Transverse colon (tissue), 4 donors: ENCODE data around the gene VWA7. TPM values are rescaled to one million over a fixed set of nuclear protein-coding genes. Genes with fewer than 3 reads are reported as not detected.
A peak's percentile ranks its signal among the peaks of the same experiment; 100 is the strongest.
"Not testable (repeated sequence)": the region's sequence is repeated elsewhere in the genome, so short reads cannot be mapped to it uniquely, and the experiment has no call there.

Source experiments
- DNase-seq: peaks from one replicate; pipeline ENCODE4 v3.0.0-alpha.2; 2019
- H3K27ac ChIP-seq, 4 donors: fragments of 200-600 bp; sonication (generic); 2 replicates each; pipeline ENCODE4 v1.5.1; 2016 to 2018; ENCODE audit warnings: inconsistent platforms in 4 of 4
- H3K27me3 ChIP-seq: fragments of 200-600 bp; sonication (generic); 2 replicates; pipeline ENCODE4 v1.5.1; 2017; ENCODE audit warnings: inconsistent platforms
- H3K36me3 ChIP-seq, 4 donors: fragments of 200-600 bp; sonication (generic); 2 replicates each; pipeline ENCODE4 v1.5.1; 2017 to 2019; ENCODE audit warnings: inconsistent platforms in 4 of 4
- H3K4me1 ChIP-seq, 4 donors: fragments of 200-600 bp; sonication (generic); 2 replicates each; pipeline ENCODE4 v1.5.1; 2017 to 2020; ENCODE audit warnings: inconsistent platforms in 4 of 4
- H3K4me3 ChIP-seq, 4 donors: fragments of 200-600 bp; sonication (generic); 1 replicate in 1 of 4; 2 replicates in 3 of 4; pipeline versions ENCODE4 v1.5.1 to v1.6.1; 2017 to 2019; ENCODE audit warnings: inconsistent platforms in 4 of 4
- H3K9me3 ChIP-seq, 2 donors: fragments of 200-600 bp; sonication (generic); 2 replicates each; pipeline ENCODE4 v1.5.1; 2017 to 2019; ENCODE audit warnings: inconsistent platforms in 2 of 2
- CTCF ChIP-seq, 5 experiments: fragments of 200-600 bp in 3 of 5; fragments of 450-650 bp in 2 of 5; sonication (generic) in 3 of 5; IDR thresholded peaks; 1 replicate in 2 of 5; 2 replicates in 3 of 5; pipeline ENCODE4 v1.5.1; 2016 to 2017; ENCODE audit warnings: antibody characterized with exemption in 5 of 5, inconsistent platforms in 3 of 5, mild to moderate bottlenecking in 2 of 5, moderate library complexity in 1 of 5
- EP300 ChIP-seq: sonication (generic); formaldehyde crosslinking; IDR thresholded peaks from one replicate; pipeline ENCODE4 v1.6.1; 2017; ENCODE audit warnings: antibody characterized with exemption, low read depth
- POLR2A ChIP-seq: fragments of 450-650 bp; IDR thresholded peaks from one replicate; pipeline ENCODE4 v1.6.1; 2016; ENCODE audit warnings: antibody characterized with exemption, mild to moderate bottlenecking, moderate library complexity
- POLR2AphosphoS5 ChIP-seq, 3 donors: sonication (generic); formaldehyde crosslinking; IDR thresholded peaks; one replicate each; pipeline ENCODE4 v1.6.1; 2016; ENCODE audit warnings: antibody characterized with exemption in 3 of 3
- whole genome bisulfite sequencing, 2 donors: methylation state at CpG; one replicate each; pipeline ENCODE4 v1.1.5; 2018; ENCODE audit warnings: low coverage in 1 of 2; 5-methylcytosine and 5-hydroxymethylcytosine counted together
- in situ Hi-C, 4 donors: fragments of 200-750 bp; cut with MboI; loops; one replicate each; pipeline versions ENCODE4 v1.15.0 to v1.15.1; 2017; ENCODE audit warnings: low sequenced_read_pairs in 3 of 4, low pct_ligation_motif_present in 1 of 4, low pct_unique_long_range_greater_than_20kb in 1 of 4
- intact Hi-C: fragments of 100-400 bp; cut with DNase I; formaldehyde crosslinking; loops from one replicate; pipeline ENCODE4 v1.15.1; 2023; ENCODE audit warnings: low total_unique reads
- total RNA-seq, 4 donors: library from RNA; depleted of rRNA; stranded (reverse); fragments of >200 nt; gene quantifications; one replicate each; pipeline ENCODE4 v1.1.0, GENCODE V29; 2016

The VWA7 gene
- total RNA-seq, 4 donors from 2014 or later = 7.6 to 22.1 (median 9.6) TPM

GRCh38 chr6:31794866-31795615 is 17.9 kb upstream of the VWA7 start:
- Histone ChIP-seq H3K4me1 (peaks cover 12 to 19% (median 15%) of the 10 kb centered on the region in 4 donors), H3K27me3 (no peaks in the 10 kb centered on the region), H3K4me3 (peak overlapping the region; percentile 70 to 99 (median 89)), H3K36me3 (peaks cover 0 to 7% (median 3%) of the 10 kb centered on the region in 4 donors), H3K27ac (peak overlapping the region; percentile 93 to 97 (median 95)), H3K9me3 (no peaks in the 10 kb centered on the region)
- DNase-seq = no peak
- WGBS, 2 donors = 0 to 1% methylated on average over 3 to 44 of the region's 44 CpGs
- in situ Hi-C loops (no loop called here), intact Hi-C loops (no loop called here)
- TF ChIP-seq EP300 = no peak
- TF ChIP-seq POLR2A = no peak
- TF ChIP-seq POLR2AphosphoS5 (IDR thresholded peaks at IDR 0.05) = no peak
- TF ChIP-seq CTCF (IDR thresholded peaks at IDR 0.05) = no peak

GRCh38 chr6:31794294-31794865 is 17.3 kb upstream of the VWA7 start:
- TF ChIP-seq EP300 = no peak
- TF ChIP-seq CTCF (IDR thresholded peaks at IDR 0.05) = no peak
- no peak for TF ChIP-seq POLR2A
- TF ChIP-seq POLR2AphosphoS5 (IDR thresholded peaks at IDR 0.05) = no peak
- WGBS, 2 donors = 9 to 20% methylated on average over 1 to 7 of the region's 7 CpGs
- peak overlapping the region; percentile 93 to 97 (median 95) for H3K27ac ChIP-seq
- no peaks in the 10 kb centered on the region for H3K9me3 ChIP-seq
- H3K4me3 ChIP-seq = peak overlapping the region; percentile 70 to 99 (median 89)
- in situ Hi-C loops = no loop called here
- no peak for DNase-seq
- no peaks in the 10 kb centered on the region for H3K27me3 ChIP-seq
- intact Hi-C loops = no loop called here
- peaks cover 0 to 7% (median 3%) of the 10 kb centered on the region in 4 donors for H3K36me3 ChIP-seq
- H3K4me1 ChIP-seq = peaks cover 12 to 19% (median 15%) of the 10 kb centered on the region in 4 donors

- H3K36me3 ChIP-seq, H3K4me3 ChIP-seq, in situ Hi-C loops, H3K9me3 ChIP-seq, intact Hi-C loops, H3K27me3 ChIP-seq, DNase-seq: not testable (repeated sequence)
- 84% methylated on average over 6 of the region's 6 CpGs; no CpG with 5 or more reads in 1 of the 2 donors for WGBS, 2 donors
- H3K4me1 ChIP-seq = peaks cover 12 to 19% (median 15%) of the 10 kb centered on the region in 4 donors
- peak overlapping the region; percentile 93 to 97 (median 95) for H3K27ac ChIP-seq
Observed at GRCh38 chr6:31793927-31794245, 16.8 kb upstream of the VWA7 start.

GRCh38 chr6:31792761-31793171 is 15.6 kb upstream of the VWA7 start:
- H3K4me1 ChIP-seq = peaks cover 12 to 19% (median 15%) of the 10 kb centered on the region in 4 donors
- H3K27ac ChIP-seq = no peak overlapping the region
- 92% methylated on average over 11 of the region's 12 CpGs; no CpG with 5 or more reads in 1 of the 2 donors for WGBS, 2 donors
- intact Hi-C loops (no loop called here), in situ Hi-C loops (no loop called here)
- H3K27me3 ChIP-seq = no peaks in the 10 kb centered on the region
- no peak for DNase-seq
- TF ChIP-seq CTCF (IDR thresholded peaks at IDR 0.05) = no peak
- TF ChIP-seq POLR2AphosphoS5 (IDR thresholded peaks at IDR 0.05) = no peak
- TF ChIP-seq EP300 = no peak
- TF ChIP-seq POLR2A = no peak
- no peaks in the 10 kb centered on the region for H3K9me3 ChIP-seq
- H3K36me3 ChIP-seq = peaks cover 0 to 7% (median 3%) of the 10 kb centered on the region in 4 donors
- no peak overlapping the region for H3K4me3 ChIP-seq
